NT2/D1 (cell line): ENCODE measurements around the gene SLC16A1.

Experiments used
- SUZ12 ChIP-seq: IDR thresholded peaks from 2 replicates; pipeline ENCODE4 v1.6.1; 2011; ENCODE audit not compliant: insufficient read length, insufficient read depth; ENCODE audit errors: extremely low read depth
- ZNF274 ChIP-seq: IDR thresholded peaks from 2 replicates; pipeline ENCODE4 v1.6.1; 2011; ENCODE audit warnings: mild to moderate bottlenecking, low read depth, low read length

- TF ChIP-seq ZNF274 = no peak
- TF ChIP-seq SUZ12 = no peak
Observed at GRCh38 chr1:113003751-113004690, 48.0 kb upstream of the SLC16A1 start.
